OCI-LY3 (cell line): ENCODE results near the gene DHRSX.

ENCODE experiments used
- CTCF ChIP-seq: fragments of 200-600, 300-600 bp; sonication (generic); IDR thresholded peaks from 2 replicates; pipeline ENCODE4 v1.5.1; 2014; ENCODE audit warnings: antibody characterized with exemption, low read length, low read depth
- EZH2phosphoT487 ChIP-seq: fragments of 200-600 bp; shearing (Covaris generic); IDR thresholded peaks from 2 replicates; pipeline ENCODE4 v1.6.1; 2018; ENCODE audit warnings: antibody characterized with exemption, mixed run types, low read depth

GRCh38 chrX:2427147-2427546, 73.6 kb downstream of the DHRSX start:
- no peak for TF ChIP-seq CTCF
- no peak for TF ChIP-seq EZH2phosphoT487
